Measurements from ENCODE around the gene LPO. TPM values are rescaled to one million over a fixed set of nuclear protein-coding genes. Genes with fewer than 3 reads are reported as not detected.

The LPO gene
- total RNA-seq, 1 donor from 2014 or later, result not detected

DNA sequence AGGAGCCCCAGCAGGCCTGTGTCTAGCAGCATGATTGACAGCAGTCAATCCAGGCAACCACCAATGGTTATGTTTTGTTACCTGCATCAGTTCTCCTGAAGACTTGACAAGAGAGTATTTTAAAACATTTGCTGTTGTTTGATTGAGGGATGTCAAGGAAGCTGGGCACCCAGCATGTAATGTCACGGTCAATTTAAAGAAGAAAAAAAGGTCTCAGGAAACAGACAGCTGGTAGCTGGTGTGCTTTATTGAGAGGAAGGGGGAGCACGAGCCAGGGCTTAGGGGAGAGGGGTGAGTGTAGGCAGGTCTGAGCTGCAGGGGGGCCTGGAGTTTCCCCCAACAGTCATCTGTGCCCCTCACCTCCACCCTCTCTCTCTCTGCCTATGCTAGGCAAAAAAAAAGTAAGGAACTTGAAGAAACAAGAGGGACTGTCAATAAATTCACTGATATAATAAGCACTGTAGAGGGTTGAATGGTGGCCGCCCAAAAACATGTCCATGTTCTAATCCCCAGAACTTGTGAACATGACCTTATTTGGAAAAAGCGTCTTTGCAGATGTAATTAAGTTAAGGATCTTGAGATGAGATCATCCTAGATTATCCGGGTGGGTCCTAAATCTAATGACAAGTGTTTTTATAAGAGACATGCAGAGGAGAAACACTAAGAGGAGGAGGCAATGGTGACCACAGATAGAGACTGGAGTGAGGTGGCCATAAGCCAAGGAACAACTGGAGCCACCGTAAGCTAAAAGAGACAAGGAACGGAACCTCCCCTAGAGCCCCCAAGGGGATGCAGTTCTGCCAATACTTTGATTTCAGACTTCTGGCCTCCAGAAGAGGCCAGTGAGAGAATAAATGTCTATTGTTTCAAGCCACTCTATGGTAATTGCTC is 75.7 kb downstream of the LPO start:
- no peak for FAIRE-seq
- no peak for DNase-seq (ENCODE audit: low spot score in 2 of 2)

GRCh38 chr17:58314706-58315015 is 76.3 kb downstream of the LPO start:
- FAIRE-seq (no peak), DNase-seq (ENCODE audit: low spot score in 2 of 2) (no peak)

- FAIRE-seq, result no peak
- DNase-seq (ENCODE audit: low spot score in 2 of 2), result no peak
Observed at GRCh38 chr17:58315281-58315711, 76.9 kb downstream of the LPO start.

- DNase-seq (ENCODE audit: low spot score in 2 of 2) (no peak), FAIRE-seq (no peak)
Observed at GRCh38 chr17:58315750-58316149, 77.4 kb downstream of the LPO start.

GRCh38 chr17:58316260-58316960 is 78.0 kb downstream of the LPO start:
- FAIRE-seq, result no peak

DNA sequence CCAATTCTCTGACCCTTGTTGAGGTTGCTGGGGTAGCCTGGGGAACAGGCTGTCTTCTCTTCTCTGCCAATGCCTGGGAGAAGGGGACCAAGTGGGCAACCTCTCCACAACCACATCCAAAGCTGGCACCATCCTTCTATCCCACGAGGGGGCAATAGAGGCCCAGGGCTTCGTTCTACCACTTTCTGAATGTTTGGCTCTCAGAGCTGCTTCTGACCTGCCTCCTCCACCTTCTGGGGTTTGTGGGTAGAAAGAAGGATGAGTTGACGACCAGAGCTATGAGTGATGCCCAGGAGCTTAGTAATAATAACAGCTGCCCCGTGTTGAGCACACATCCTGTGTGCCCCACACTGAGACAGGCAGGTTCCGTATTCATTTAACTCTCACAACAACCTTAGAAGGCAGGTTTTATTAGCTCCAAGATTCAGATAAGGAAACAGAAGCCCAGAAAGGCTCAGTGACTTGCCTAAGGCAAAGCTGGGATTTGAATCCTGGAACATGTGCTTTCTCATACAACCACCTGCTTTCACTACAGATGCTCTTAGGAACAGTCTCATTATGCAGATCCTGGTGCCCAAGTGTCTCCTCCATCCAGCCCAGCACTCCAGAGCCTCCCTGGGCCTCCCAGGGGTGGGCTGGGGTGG is 79.2 kb downstream of the LPO start:
- FAIRE-seq (no peak), DNase-seq (ENCODE audit: low spot score in 2 of 2) (no peak)

More at GRCh38 chr17:58316260-58316960, 78.0 kb downstream of the LPO start:
- DNase-seq (ENCODE audit: low spot score in 2 of 2), result no peak

DNA sequence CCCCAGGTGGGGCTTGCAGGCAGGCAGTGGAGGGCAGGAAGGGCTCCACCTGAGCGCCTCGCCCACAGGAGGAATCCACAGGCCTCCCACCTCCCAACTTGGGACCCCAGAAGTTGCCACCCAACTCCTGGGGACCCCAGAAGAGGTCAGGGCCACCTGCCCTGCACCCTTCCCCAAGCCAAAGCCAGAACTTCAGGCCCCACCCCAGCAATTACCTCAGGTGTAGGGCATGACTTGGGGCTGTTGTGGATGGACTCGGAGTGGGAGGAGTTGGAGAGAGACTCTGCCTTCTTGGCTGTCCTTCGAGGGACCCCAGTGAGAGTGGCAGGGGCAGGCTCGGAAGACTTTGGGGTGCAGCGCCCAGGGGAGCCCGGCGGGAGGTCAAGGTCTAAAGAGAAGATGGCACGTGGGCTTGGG is 79.7 kb downstream of the LPO start:
- no peak for FAIRE-seq
- DNase-seq (ENCODE audit: low spot score in 2 of 2), result no peak

Other genes with a start within 250 kb of the LPO start
- gene SRSF1, start 231.3 kb upstream of the LPO start, total RNA-seq, result 373 TPM
- gene DYNLL2, start 155.2 kb upstream of the LPO start, total RNA-seq, result 33.0 TPM
- under 0.01 TPM for gene OR4D1, start 90.2 kb upstream of the LPO start, total RNA-seq
- not detected for gene OR4D2, start 71.6 kb upstream of the LPO start, total RNA-seq
- not detected for gene EPX, start 45.9 kb upstream of the LPO start, total RNA-seq
- 13.0 TPM for gene MKS1, start 19.3 kb upstream of the LPO start, total RNA-seq
- 1.2 TPM for gene MPO, start 42.4 kb downstream of the LPO start, total RNA-seq
- gene TSPOAP1, start 90.2 kb downstream of the LPO start, total RNA-seq, result 31.0 TPM
- gene SUPT4H1, start 113.6 kb downstream of the LPO start, total RNA-seq, result 35.1 TPM
- 0.41 TPM for gene RNF43, start 178.9 kb downstream of the LPO start, total RNA-seq
- gene HSF5, start 249.8 kb downstream of the LPO start, total RNA-seq, result under 0.01 TPM